Psoas muscle (tissue), 8 donors: ENCODE results near the gene IGF1R. TPM values are rescaled to one million over a fixed set of nuclear protein-coding genes. Genes with fewer than 3 reads are reported as not detected.
A peak's percentile ranks its signal among the peaks of the same experiment; 100 is the strongest.

ENCODE experiments used
- ATAC-seq, 4 donors: fragments of 200-7000 bp; cut with Tn5 transposase; one replicate each; pipeline ENCODE4 v1.9.1; 2020; ENCODE audit warnings: moderate library complexity in 3 of 4, mild to moderate bottlenecking in 2 of 4
- DNase-seq, 2 donors: peaks; one replicate each; pipeline ENCODE4 v3.0.0-alpha.2; 2020
- H3K27ac ChIP-seq: fragments of 200-600 bp; one replicate; pipeline ENCODE4 v1.8.0; 2022
- H3K27me3 ChIP-seq, 3 donors: fragments of 200-600 bp in 1 of 3; one replicate each; pipeline versions ENCODE4 v1.6.1 to v1.8.0; 2013 to 2022; ENCODE audit warnings: low read length in 2 of 3, mild to moderate bottlenecking in 2 of 3, moderate library complexity in 1 of 3; ENCODE audit not compliant: insufficient read depth in 3 of 3
- H3K36me3 ChIP-seq, 2 donors: fragments of 200-600 bp in 1 of 2; one replicate each; pipeline versions ENCODE4 v1.6.1 to v1.8.0; 2013 to 2022; ENCODE audit warnings: low read depth in 1 of 2, mild to moderate bottlenecking in 1 of 2, moderate library complexity in 1 of 2; ENCODE audit not compliant: insufficient read depth in 1 of 2
- H3K4me1 ChIP-seq: fragments of 200-600 bp; one replicate; pipeline ENCODE4 v1.8.0; 2022
- H3K4me3 ChIP-seq: fragments of 200-600 bp; one replicate; pipeline ENCODE4 v1.8.0; 2022; ENCODE audit warnings: mild to moderate bottlenecking
- H3K9me3 ChIP-seq: fragments of 200-600 bp; one replicate; pipeline ENCODE4 v1.8.0; 2022
- WGBS, 3 donors: extraction: QIAGEN DNeasy Blood & Tissue Kit; methylation state at CpG; one replicate each; pipeline versions ENCODE4 v1.1.6 to v1.1.7; 2013; 5-methylcytosine and 5-hydroxymethylcytosine counted together
- intact Hi-C, 2 donors: fragments of 100-400 bp; cut with DNase I; formaldehyde crosslinking; loops; one replicate each; pipeline versions ENCODE4 v1.11.0 to v1.14.2; 2022
- polyA plus RNA-seq, 3 donors: library from polyadenylated mRNA; stranded (reverse); fragments of 200-250 nt; gene quantifications; one replicate each; pipeline ENCODE4 v1.2.3, GENCODE V29; 2013
- total RNA-seq, 4 donors: library from RNA; stranded (reverse); fragmentation: NEBNext Ultra II Directional in 2 of 4; extraction: Animal tissue kit (Norgen Biotek cat#: 25700) in 2 of 4; gene quantifications; one replicate each; pipeline versions ENCODE4 v1.2.1 to v1.2.4, GENCODE V29; 2021 to 2023
- TF ChIP-seq, protein P1 (sequence below): fragments of 200-600 bp; IDR thresholded peaks from one replicate; pipeline ENCODE4 v1.8.0; 2022; ENCODE audit warnings: antibody characterized with exemption
- donor health status: healthy with polysubstance abuse.
- donor health status: DM: no; HTN: no; CAD: no; lungs with moderate emphysema.
- donor health status: Bipolar disorder and iron deficiency.
- donor health status: healthy.
- donor health status: DM: yes; HTN: yes; CAD: no.
- donor health status: DM: no; HTN: no; CAD: no.
- donor health status: DM: no; HTN: no; CAD: no.
- donor health status: DM: yes; HTN: yes; CAD: no.

The IGF1R gene
- total and polyA plus RNA-seq, 7 donors: 2.1 to 20.4 (median 12.0) TPM

DNA sequence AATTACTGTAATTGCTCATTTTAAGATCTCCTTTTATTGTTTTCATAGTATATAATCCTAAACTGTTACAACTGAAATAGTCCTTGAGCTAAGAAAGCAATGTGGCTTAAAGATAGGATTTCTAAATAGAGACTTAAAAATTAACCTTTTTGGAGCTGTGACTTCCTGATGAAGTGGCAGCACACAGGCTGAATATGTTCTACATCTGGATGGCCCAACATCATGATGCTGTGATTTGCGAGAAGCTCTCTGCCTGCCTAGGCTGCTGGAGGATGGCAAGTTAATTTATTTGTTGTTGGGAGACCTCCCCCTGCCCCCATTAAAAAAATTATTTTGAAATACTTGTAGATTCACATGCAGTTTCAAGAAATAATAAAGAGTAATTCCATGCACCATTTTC lies 134.5 kb downstream of the IGF1R start:
- intact Hi-C loops: loop anchor here (5.0 kb wide), 2 partner anchors 274 to 280 kb away; no protein-coding TSS in a partner anchor
- no peak overlapping the region for H3K27ac ChIP-seq
- 55 to 100% (median 92%) methylated on average over 1 of the region's 1 CpG for WGBS, 3 donors
- H3K9me3 ChIP-seq: no peaks in the 10 kb centered on the region
- no peaks in the 10 kb centered on the region for H3K27me3 ChIP-seq
- ATAC-seq: no peak
- no peak overlapping the region for H3K4me3 ChIP-seq
- peaks cover 31% of the 10 kb centered on the region for H3K4me1 ChIP-seq
- no peak for DNase-seq
- TF ChIP-seq, protein P1, sequence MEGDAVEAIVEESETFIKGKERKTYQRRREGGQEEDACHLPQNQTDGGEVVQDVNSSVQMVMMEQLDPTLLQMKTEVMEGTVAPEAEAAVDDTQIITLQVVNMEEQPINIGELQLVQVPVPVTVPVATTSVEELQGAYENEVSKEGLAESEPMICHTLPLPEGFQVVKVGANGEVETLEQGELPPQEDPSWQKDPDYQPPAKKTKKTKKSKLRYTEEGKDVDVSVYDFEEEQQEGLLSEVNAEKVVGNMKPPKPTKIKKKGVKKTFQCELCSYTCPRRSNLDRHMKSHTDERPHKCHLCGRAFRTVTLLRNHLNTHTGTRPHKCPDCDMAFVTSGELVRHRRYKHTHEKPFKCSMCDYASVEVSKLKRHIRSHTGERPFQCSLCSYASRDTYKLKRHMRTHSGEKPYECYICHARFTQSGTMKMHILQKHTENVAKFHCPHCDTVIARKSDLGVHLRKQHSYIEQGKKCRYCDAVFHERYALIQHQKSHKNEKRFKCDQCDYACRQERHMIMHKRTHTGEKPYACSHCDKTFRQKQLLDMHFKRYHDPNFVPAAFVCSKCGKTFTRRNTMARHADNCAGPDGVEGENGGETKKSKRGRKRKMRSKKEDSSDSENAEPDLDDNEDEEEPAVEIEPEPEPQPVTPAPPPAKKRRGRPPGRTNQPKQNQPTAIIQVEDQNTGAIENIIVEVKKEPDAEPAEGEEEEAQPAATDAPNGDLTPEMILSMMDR: no peak
- no peaks in the 10 kb centered on the region for H3K36me3 ChIP-seq

DNA sequence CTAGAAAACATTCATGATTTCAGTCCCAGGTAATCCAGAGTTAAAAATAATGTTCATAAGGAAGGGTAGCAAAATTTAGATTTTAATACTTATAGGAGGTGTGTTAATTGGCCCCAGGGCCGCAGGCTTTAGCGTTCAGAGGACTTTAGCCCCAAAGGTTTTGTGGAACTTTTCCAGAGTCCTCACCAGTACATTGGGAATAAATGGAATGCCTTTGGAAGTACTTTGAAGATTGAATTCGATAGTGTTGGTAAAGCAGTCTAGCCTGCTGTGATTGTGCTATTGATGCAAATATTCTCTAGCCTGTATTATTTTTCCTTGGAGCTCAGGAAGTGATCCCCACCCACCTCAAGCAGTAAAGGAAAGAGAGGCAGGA lies 137.1 kb downstream of the IGF1R start:
- DNase-seq (no peak), ATAC-seq (no peak)
- Histone ChIP-seq H3K36me3 (no peaks in the 10 kb centered on the region), H3K27ac (no peak overlapping the region), H3K4me3 (no peak overlapping the region), H3K4me1 (peaks cover 20% of the 10 kb centered on the region), H3K27me3 (no peaks in the 10 kb centered on the region), H3K9me3 (no peaks in the 10 kb centered on the region)
- 54 to 80% (median 56%) methylated on average over 3 of the region's 3 CpGs for WGBS, 3 donors
- intact Hi-C loops: no loop called here
- TF ChIP-seq, protein P1: no peak

DNA sequence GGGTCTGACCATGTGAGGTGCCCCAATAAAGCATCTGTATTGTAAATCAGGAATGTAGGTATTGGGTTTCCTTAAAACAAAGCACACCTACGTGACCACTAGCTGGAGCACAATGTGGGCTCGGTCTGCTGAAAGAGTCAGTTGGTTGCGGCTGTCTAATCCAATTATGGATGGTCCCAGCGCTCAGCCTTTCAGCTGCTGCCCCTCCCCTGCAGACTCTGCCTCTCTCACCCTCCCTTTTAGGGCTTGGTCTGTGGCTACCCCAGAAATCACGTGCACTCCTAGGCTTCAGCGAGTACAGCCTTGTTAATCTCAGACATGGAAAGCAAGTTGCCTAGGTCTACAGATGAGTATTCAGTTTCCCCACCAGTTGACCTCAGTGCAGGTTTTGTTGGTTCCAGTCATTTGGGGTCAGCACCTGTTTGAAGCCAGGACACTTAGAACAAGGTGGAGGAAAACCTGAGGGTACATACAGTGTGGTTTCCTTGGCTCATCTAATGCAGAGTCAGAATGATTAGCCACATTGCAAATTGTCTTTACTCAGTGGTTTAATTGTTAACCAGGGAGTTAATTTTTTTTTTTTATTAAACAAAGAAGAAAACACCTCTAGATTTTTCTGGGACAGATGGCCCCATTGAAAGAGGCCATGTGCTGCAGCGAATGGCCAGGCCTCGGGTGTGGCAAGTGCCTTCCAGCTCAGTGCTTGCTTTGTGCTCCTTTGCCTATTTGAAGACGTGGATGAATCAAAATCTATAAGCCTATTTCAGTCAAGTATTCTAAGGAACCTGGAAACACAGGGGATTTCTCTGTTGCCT lies 137.7 kb downstream of the IGF1R start:
- TF ChIP-seq, protein P1: no peak
- Histone ChIP-seq H3K9me3 (no peaks in the 10 kb centered on the region), H3K27me3 (no peaks in the 10 kb centered on the region), H3K36me3 (no peaks in the 10 kb centered on the region), H3K4me3 (no peak overlapping the region), H3K4me1 (peaks cover 20% of the 10 kb centered on the region), H3K27ac (no peak overlapping the region)
- DNase-seq (no peak), ATAC-seq (peak in 3 of 4 donors; percentile 42 to 53 (median 46))
- 53 to 73% (median 58%) methylated on average over 9 of the region's 9 CpGs for WGBS, 3 donors
- intact Hi-C loops: no loop called here

DNA sequence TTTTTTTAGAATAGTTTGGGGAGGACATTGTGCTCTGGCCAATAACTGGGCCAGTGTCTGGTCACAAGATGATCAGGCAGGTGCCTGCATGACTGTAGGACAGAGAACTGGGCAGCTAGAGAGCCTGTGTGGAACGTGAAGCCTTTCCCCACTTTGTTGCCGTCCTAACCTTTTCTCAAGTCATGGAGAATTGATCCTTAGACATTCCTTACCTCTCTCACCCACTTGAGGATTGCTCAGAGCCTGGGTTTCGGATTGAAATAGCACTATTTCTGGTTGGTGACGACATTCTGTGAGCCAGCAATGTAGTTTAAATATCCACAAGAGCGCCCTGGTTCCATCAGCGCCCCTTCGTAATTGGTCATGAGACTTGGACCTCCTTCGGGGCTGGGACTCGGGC lies 138.4 kb downstream of the IGF1R start:
- ATAC-seq (peak; percentile 47 to 71 (median 64)), DNase-seq (no peak)
- Histone ChIP-seq H3K27ac (peak overlapping the region; percentile 9), H3K4me3 (no peak overlapping the region), H3K9me3 (no peaks in the 10 kb centered on the region), H3K36me3 (no peaks in the 10 kb centered on the region), H3K27me3 (no peaks in the 10 kb centered on the region), H3K4me1 (peaks cover 20% of the 10 kb centered on the region)
- 63 to 98% (median 70%) methylated on average over 9 of the region's 9 CpGs for WGBS, 3 donors
- TF ChIP-seq, protein P1: no peak
- intact Hi-C loops: no loop called here
